Endothelial cell of umbilical vein (primary cell): ENCODE results near the gene HIVEP3. TPM values are rescaled to one million over a fixed set of nuclear protein-coding genes. Genes with fewer than 3 reads are reported as not detected.

Experiments
- BruUV-seq: library from RNA; stranded (reverse); fragments of 400-500 nt; replicated peaks from 2 replicates; lab custom pipeline; 2021; lab: Mats Ljungman, UMichigan
- CTCF ChIA-PET: fragments of 300-600, 350-600 bp; sonication (Branson Sonifier 250); formaldehyde crosslinking; loops from one replicate; lab custom pipeline; 2021; ENCODE audit warnings: antibody characterized with exemption, inconsistent platforms; lab: Charles Lee
- POLR2A ChIA-PET: fragments of 300-600, 350-600 bp; sonication (Branson Sonifier 250); formaldehyde crosslinking; loops from one replicate; lab custom pipeline; 2021; ENCODE audit warnings: antibody characterized with exemption, inconsistent platforms; lab: Charles Lee
- DNase-seq: peaks from one replicate; pipeline ENCODE4 v3.0.0-alpha.2; 2011; ENCODE audit warnings: low read depth, low spot score
- FAIRE-seq: peaks from 2 replicates; lab custom pipeline; 2011; peaks lifted over from hg19 to GRCh38; lab: Jason Lieb, UNC
- H2AFZ ChIP-seq: 2 replicates; pipeline ENCODE4 v1.6.0; 2012; ENCODE audit warnings: low read depth, low read length, control low read depth, inconsistent platforms
- H3K27ac ChIP-seq: 2 replicates; pipeline ENCODE4 v1.5.1; 2011; ENCODE audit warnings: low read depth, mild to moderate bottlenecking, control low read depth, low read length, moderate library complexity; ENCODE audit not compliant: insufficient read depth
- H3K27me3 ChIP-seq, 2 experiments: 2 replicates each; pipeline versions ENCODE4 v1.6.0 to v1.6.1; 2011; ENCODE audit warnings: low read length in 2 of 2, mixed read lengths in 1 of 2; ENCODE audit not compliant: control insufficient read depth in 2 of 2, insufficient read depth in 2 of 2
- H3K36me3 ChIP-seq, 2 experiments: 2 replicates in 1 of 2; 3 replicates in 1 of 2; pipeline ENCODE4 v1.5.1; 2011; ENCODE audit warnings: low read length in 2 of 2, mild to moderate bottlenecking in 1 of 2, moderate library complexity in 1 of 2; ENCODE audit not compliant: control insufficient read depth in 2 of 2, insufficient read depth in 2 of 2; ENCODE audit errors: extremely low read depth in 1 of 2
- H3K4me1 ChIP-seq: 3 replicates; pipeline ENCODE4 v1.5.1; 2011; ENCODE audit warnings: mild to moderate bottlenecking, low read length; ENCODE audit not compliant: control insufficient read depth, insufficient read depth; ENCODE audit errors: extremely low read depth
- H3K4me2 ChIP-seq: 2 replicates; pipeline ENCODE4 v1.6.1; 2011; ENCODE audit warnings: low read length, control low read depth, mixed read lengths; ENCODE audit not compliant: insufficient read depth
- H3K4me3 ChIP-seq, 3 experiments: fragments of 200-600 bp in 1 of 3; sonication (generic), shearing (Covaris generic) in 1 of 3; replicated peaks in 1 of 3; 2 replicates each; pipeline ENCODE4 v1.5.1; 2011 to 2016; ENCODE audit warnings: control low read depth in 3 of 3, low read length in 3 of 3, mild to moderate bottlenecking in 2 of 3, inconsistent platforms in 1 of 3, low read depth in 1 of 3, moderate library complexity in 1 of 3; ENCODE audit not compliant: insufficient read depth in 1 of 3
- H3K79me2 ChIP-seq: 2 replicates; pipeline ENCODE4 v1.6.0; 2012; ENCODE audit warnings: low read length, inconsistent platforms; ENCODE audit not compliant: control insufficient read depth, insufficient read depth
- H3K9ac ChIP-seq: replicated peaks from 2 replicates; pipeline ENCODE3; 2011; ENCODE audit warnings: low read length, control low read depth; ENCODE audit not compliant: insufficient read depth; ENCODE audit errors: extremely low read depth
- H3K9me1 ChIP-seq: replicated peaks from 3 replicates; pipeline ENCODE4 v1.6.0; 2011; ENCODE audit warnings: mild to moderate bottlenecking, low read length; ENCODE audit not compliant: control insufficient read depth, insufficient read depth; ENCODE audit errors: extremely low read depth
- H3K9me3 ChIP-seq: replicated peaks from 2 replicates; pipeline ENCODE4 v1.5.1; 2012; ENCODE audit warnings: low read length, inconsistent platforms; ENCODE audit not compliant: control insufficient read depth, insufficient read depth
- H4K20me1 ChIP-seq: replicated peaks from 2 replicates; pipeline ENCODE3; 2011; ENCODE audit warnings: mild to moderate bottlenecking, low read length; ENCODE audit not compliant: control insufficient read depth, insufficient read depth; ENCODE audit errors: extremely low read depth
- EZH2 ChIP-seq: IDR thresholded peaks from 2 replicates; pipeline ENCODE4 v1.6.1; 2012; ENCODE audit warnings: borderline replicate concordance, low read depth, mild to moderate bottlenecking, moderate library complexity, low read length, inconsistent platforms; ENCODE audit not compliant: severe bottlenecking
- FOS ChIP-seq: IDR thresholded peaks from 2 replicates; pipeline ENCODE4 v1.6.1; 2011; ENCODE audit warnings: mild to moderate bottlenecking, low read length, moderate library complexity, borderline replicate concordance; ENCODE audit not compliant: insufficient read depth
- GATA2 ChIP-seq: IDR thresholded peaks from 2 replicates; pipeline ENCODE4 v1.7.0; 2011; ENCODE audit warnings: low read depth, mild to moderate bottlenecking, moderate library complexity, mixed read lengths, low read length; ENCODE audit not compliant: insufficient read length, insufficient read depth
- JUN ChIP-seq: IDR thresholded peaks from 2 replicates; pipeline ENCODE4 v1.6.1; 2011; ENCODE audit warnings: borderline replicate concordance, low read depth; ENCODE audit not compliant: insufficient read length, insufficient read depth
- MAX ChIP-seq: IDR thresholded peaks from 2 replicates; pipeline ENCODE4 v1.6.1; 2011; ENCODE audit not compliant: insufficient read depth, insufficient read length
- MYC ChIP-seq: IDR thresholded peaks from one replicate; pipeline ENCODE4 v1.6.1; 2011; ENCODE audit warnings: mild to moderate bottlenecking, low read depth, low read length
- POLR2A ChIP-seq: IDR thresholded peaks from 2 replicates; pipeline ENCODE4 v1.6.1; 2012; ENCODE audit warnings: low read depth, mild to moderate bottlenecking, control low read depth, low read length
- POLR2AphosphoS5 ChIP-seq: IDR thresholded peaks from 2 replicates; pipeline ENCODE4 v1.6.1; 2012; ENCODE audit warnings: low read depth, mild to moderate bottlenecking, control low read depth, low read length, moderate library complexity; ENCODE audit not compliant: insufficient read depth
- dilution Hi-C: fragments of 300-500 bp; cut with MboI; formaldehyde crosslinking; loops from one replicate; pipeline ENCODE4 v1.15.0; 2019; ENCODE audit warnings: low sequenced_read_pairs; ENCODE audit not compliant: extremely low pct_ligation_motif_present
- intact Hi-C: fragments of 100-400 bp; cut with micrococcal nuclease; formaldehyde crosslinking; loops from one replicate; pipeline ENCODE4 v1.10.0; 2022
- polyA plus RNA-seq, 4 experiments: library from polyadenylated mRNA; depleted of rRNA in 3 of 4; stranded (reverse) in 3 of 4; unstranded in 1 of 4; fragments of >200 nt; gene quantifications; 2 replicates each; pipeline versions ENCODE4 v1.2.1 to v1.2.3, GENCODE V29; 2011 to 2012; ENCODE audit warnings: missing spikeins in 1 of 4
- total RNA-seq: library from RNA; stranded (reverse); gene quantifications from 2 replicates; pipeline ENCODE4 v1.2.3, GENCODE V29; 2021
- TF ChIP-seq, protein P1 (sequence below), 2 donors: IDR thresholded peaks; 1 replicate in 1 of 2; 2 replicates in 1 of 2; pipeline ENCODE4 v1.5.1; 2011; ENCODE audit warnings: low read length in 2 of 2, mild to moderate bottlenecking in 2 of 2, moderate library complexity in 2 of 2, control low read depth in 1 of 2, inconsistent platforms in 1 of 2, low read depth in 1 of 2; ENCODE audit not compliant: insufficient read depth in 1 of 2; ENCODE audit errors: extremely low read depth in 1 of 2

Gene HIVEP3
- total and polyA plus RNA-seq, 2 donors (not counting 3 experiments of a cell fraction or from before 2014, with no cell fraction given): 3.4 to 4.0 TPM

- Histone ChIP-seq H2AFZ (no peak overlapping the region), H3K4me1 (no peaks in the 10 kb centered on the region), H4K20me1 (no peaks in the 10 kb centered on the region), H3K9me1 (no peaks in the 10 kb centered on the region), H3K9ac (no peak overlapping the region), H3K4me2 (no peak overlapping the region), H3K36me3 (no peaks in the 10 kb centered on the region), H3K27ac (no peak overlapping the region), H3K27me3 (no peaks in the 10 kb centered on the region), H3K4me3 (no peak overlapping the region), H3K79me2 (no peaks in the 10 kb centered on the region), H3K9me3 (no peaks in the 10 kb centered on the region)
- no peak for DNase-seq
- TF ChIP-seq FOS: no peak
- no peak for TF ChIP-seq MAX
- no peak for TF ChIP-seq POLR2A
- TF ChIP-seq JUN: no peak
- TF ChIP-seq, protein P1, sequence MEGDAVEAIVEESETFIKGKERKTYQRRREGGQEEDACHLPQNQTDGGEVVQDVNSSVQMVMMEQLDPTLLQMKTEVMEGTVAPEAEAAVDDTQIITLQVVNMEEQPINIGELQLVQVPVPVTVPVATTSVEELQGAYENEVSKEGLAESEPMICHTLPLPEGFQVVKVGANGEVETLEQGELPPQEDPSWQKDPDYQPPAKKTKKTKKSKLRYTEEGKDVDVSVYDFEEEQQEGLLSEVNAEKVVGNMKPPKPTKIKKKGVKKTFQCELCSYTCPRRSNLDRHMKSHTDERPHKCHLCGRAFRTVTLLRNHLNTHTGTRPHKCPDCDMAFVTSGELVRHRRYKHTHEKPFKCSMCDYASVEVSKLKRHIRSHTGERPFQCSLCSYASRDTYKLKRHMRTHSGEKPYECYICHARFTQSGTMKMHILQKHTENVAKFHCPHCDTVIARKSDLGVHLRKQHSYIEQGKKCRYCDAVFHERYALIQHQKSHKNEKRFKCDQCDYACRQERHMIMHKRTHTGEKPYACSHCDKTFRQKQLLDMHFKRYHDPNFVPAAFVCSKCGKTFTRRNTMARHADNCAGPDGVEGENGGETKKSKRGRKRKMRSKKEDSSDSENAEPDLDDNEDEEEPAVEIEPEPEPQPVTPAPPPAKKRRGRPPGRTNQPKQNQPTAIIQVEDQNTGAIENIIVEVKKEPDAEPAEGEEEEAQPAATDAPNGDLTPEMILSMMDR (IDR thresholded peaks at IDR 0.05; ENCODE audit: extremely low read depth in 1 of 2, insufficient read depth in 1 of 2, low read depth in 1 of 2, low read length in 2 of 2): no peak
- no peak for TF ChIP-seq POLR2AphosphoS5
- no peak for TF ChIP-seq MYC
- no peak for TF ChIP-seq GATA2
- no peak for TF ChIP-seq EZH2
- FAIRE-seq: no peak
- ChIA-PET CTCF (no interaction called here), POLR2A (no interaction called here)
- no TSS peak for BruUV-seq
- dilution Hi-C loops: no loop called here
- intact Hi-C loops: no loop called here
These were observed 388.9 kb downstream of the HIVEP3 start for GRCh38 chr1:41529621-41530395.
